Stomach smooth muscle (tissue), 2 donors: Measurements from ENCODE around the gene IRF4.

Source experiments
- H3K27ac ChIP-seq: one replicate; pipeline ENCODE4 v1.7.0; 2013; ENCODE audit warnings: mild to moderate bottlenecking, low read length, inconsistent platforms
- H3K27me3 ChIP-seq, 2 donors: one replicate each; pipeline ENCODE4 v1.7.0; 2013; ENCODE audit warnings: low read length in 2 of 2; ENCODE audit not compliant: insufficient read depth in 2 of 2, control insufficient read depth in 1 of 2
- H3K36me3 ChIP-seq, 2 donors: one replicate each; pipeline ENCODE4 v1.7.0; 2013; ENCODE audit warnings: low read length in 2 of 2; ENCODE audit not compliant: control insufficient read depth in 2 of 2, insufficient read depth in 2 of 2
- H3K4me1 ChIP-seq: one replicate; pipeline ENCODE4 v1.7.0; 2013; ENCODE audit warnings: low read length; ENCODE audit not compliant: control insufficient read depth, insufficient read depth
- H3K4me3 ChIP-seq, 2 donors: one replicate each; pipeline ENCODE4 v1.7.0; 2013; ENCODE audit warnings: low read length in 2 of 2
- H3K9ac ChIP-seq, 2 donors: one replicate each; pipeline ENCODE4 v1.7.0; 2013; ENCODE audit warnings: low read length in 2 of 2, mild to moderate bottlenecking in 1 of 2
- H3K9me3 ChIP-seq, 2 donors: one replicate each; pipeline ENCODE4 v1.7.0; 2013; ENCODE audit warnings: low read length in 2 of 2; ENCODE audit not compliant: control insufficient read depth in 2 of 2
- donor health status: healthy.
- donor health status: Pancreatic carcinoma.

IRF4 gene

GRCh38 chr6:428047-428603, 36.6 kb downstream of the IRF4 start:
- Histone ChIP-seq H3K4me3 (no peak overlapping the region), H3K9me3 (no peaks in the 10 kb centered on the region), H3K4me1 (peaks cover 4% of the 10 kb centered on the region), H3K27ac (no peak overlapping the region), H3K36me3 (no peaks in the 10 kb centered on the region), H3K9ac (no peak overlapping the region), H3K27me3 (peaks cover 0 to 3% of the 10 kb centered on the region in 2 donors)

- Histone ChIP-seq H3K9ac (no peak overlapping the region), H3K4me1 (no peaks in the 10 kb centered on the region), H3K27me3 (peaks cover 0 to 3% of the 10 kb centered on the region in 2 donors), H3K27ac (no peak overlapping the region), H3K9me3 (no peaks in the 10 kb centered on the region), H3K4me3 (no peak overlapping the region), H3K36me3 (no peaks in the 10 kb centered on the region)
Measured at GRCh38 chr6:429515-430121, 38.1 kb downstream of the IRF4 start.

DNA sequence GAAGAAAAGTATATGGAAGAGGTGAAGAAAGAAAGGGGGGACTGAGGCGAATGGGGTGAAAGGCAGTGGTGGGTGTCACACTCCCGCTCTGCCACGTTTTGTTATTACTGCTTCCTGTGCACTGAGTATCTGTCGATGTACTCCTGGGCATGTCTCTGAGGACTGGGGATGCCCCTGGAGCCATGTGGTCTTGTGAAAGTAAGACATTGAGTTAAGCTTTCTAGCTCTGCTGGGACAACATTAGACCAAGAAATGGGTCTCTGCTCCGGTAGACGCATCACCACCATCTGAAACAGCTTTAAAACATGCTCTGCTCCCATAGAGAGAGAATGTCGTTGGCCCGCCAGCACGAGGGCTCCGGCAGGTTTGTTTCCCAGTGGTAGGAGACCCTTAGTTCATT, 40.0 kb downstream of the IRF4 start:
- no peaks in the 10 kb centered on the region for H3K4me1 ChIP-seq
- H3K36me3 ChIP-seq: no peaks in the 10 kb centered on the region
- no peak overlapping the region for H3K27ac ChIP-seq

GRCh38 chr6:431986-432385, 40.4 kb downstream of the IRF4 start:
- H3K4me3 ChIP-seq: no peak overlapping the region
- no peaks in the 10 kb centered on the region for H3K4me1 ChIP-seq
- H3K27me3 ChIP-seq: peaks cover 0 to 3% of the 10 kb centered on the region in 2 donors
- no peaks in the 10 kb centered on the region for H3K9me3 ChIP-seq
- H3K27ac ChIP-seq: no peak overlapping the region
- H3K36me3 ChIP-seq: no peaks in the 10 kb centered on the region
- no peak overlapping the region for H3K9ac ChIP-seq

More for the DNA sequence above, 40.0 kb downstream of the IRF4 start:
- Histone ChIP-seq H3K4me3 (no peak overlapping the region), H3K9ac (no peak overlapping the region), H3K27me3 (peaks cover 0 to 3% of the 10 kb centered on the region in 2 donors), H3K9me3 (no peaks in the 10 kb centered on the region)

DNA sequence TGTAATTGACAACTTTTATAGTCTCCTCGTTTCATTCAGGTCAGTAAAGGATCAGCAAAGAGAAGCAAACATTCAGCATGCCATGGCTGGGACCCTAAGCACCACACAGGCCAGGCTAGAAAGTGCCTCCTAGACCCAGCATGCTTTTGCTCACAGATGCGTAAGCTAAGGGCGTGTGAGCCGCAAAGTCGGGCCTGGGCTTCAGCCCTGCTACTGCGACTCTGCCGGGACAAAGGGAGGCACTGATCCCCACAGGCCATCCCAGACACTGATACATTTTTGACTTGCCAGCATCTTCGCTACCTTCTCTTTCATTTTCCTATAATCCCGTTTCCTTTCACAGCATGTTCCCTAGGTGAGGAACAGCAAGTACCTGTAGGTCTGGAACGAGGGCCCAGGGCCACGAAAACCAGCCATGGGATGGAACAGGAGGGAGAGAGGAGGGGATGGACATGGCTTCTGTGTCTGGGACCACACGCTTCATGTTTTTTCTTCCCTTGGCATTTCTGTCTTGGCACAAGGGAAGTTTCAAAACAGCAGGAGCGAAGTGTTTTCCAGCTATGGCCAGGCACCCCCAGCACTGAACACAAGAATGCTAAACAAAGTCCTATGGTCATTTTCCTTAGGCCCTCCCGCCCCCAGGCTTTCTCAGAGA, 42.6 kb downstream of the IRF4 start:
- Histone ChIP-seq H3K9ac (no peak overlapping the region), H3K4me1 (no peaks in the 10 kb centered on the region), H3K36me3 (no peaks in the 10 kb centered on the region), H3K4me3 (no peak overlapping the region), H3K27me3 (no peaks in the 10 kb centered on the region), H3K9me3 (no peaks in the 10 kb centered on the region), H3K27ac (no peak overlapping the region)

GRCh38 chr6:435441-436307, 44.1 kb downstream of the IRF4 start:
- no peaks in the 10 kb centered on the region for H3K4me1 ChIP-seq
- H3K27me3 ChIP-seq: no peaks in the 10 kb centered on the region
- H3K4me3 ChIP-seq: no peak overlapping the region
- H3K36me3 ChIP-seq: no peaks in the 10 kb centered on the region
- H3K9ac ChIP-seq: no peak overlapping the region
- no peaks in the 10 kb centered on the region for H3K9me3 ChIP-seq
- H3K27ac ChIP-seq: no peak overlapping the region

GRCh38 chr6:436308-437036, 44.9 kb downstream of the IRF4 start:
- H3K27me3 ChIP-seq: no peaks in the 10 kb centered on the region
- H3K9ac ChIP-seq: no peak overlapping the region

DNA sequence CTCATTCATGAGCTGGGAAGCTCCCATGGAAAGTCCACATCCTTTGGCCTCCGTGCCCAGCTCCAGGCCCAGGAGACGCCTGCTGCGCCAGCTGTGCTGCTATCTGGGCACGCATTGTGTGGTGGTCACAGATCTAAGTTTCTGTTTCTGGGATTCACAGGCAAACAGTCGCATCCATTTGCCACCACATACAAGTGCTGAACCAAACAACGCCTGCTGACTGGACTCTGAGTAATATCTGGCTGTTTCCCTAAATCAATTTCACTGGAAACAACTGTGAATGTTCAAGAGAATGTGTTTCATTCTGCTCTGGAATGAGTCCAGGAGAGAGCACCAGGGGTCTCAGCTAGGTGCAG, 45.5 kb downstream of the IRF4 start:
- H3K4me3 ChIP-seq: no peak overlapping the region
- H3K27me3 ChIP-seq: no peaks in the 10 kb centered on the region
- no peaks in the 10 kb centered on the region for H3K9me3 ChIP-seq
- no peak overlapping the region for H3K27ac ChIP-seq
- no peaks in the 10 kb centered on the region for H3K4me1 ChIP-seq
- H3K36me3 ChIP-seq: no peaks in the 10 kb centered on the region
- no peak overlapping the region for H3K9ac ChIP-seq

More at GRCh38 chr6:436308-437036, 44.9 kb downstream of the IRF4 start:
- H3K27ac ChIP-seq: no peak overlapping the region
- no peaks in the 10 kb centered on the region for H3K36me3 ChIP-seq
- no peaks in the 10 kb centered on the region for H3K4me1 ChIP-seq
- no peak overlapping the region for H3K4me3 ChIP-seq
- no peaks in the 10 kb centered on the region for H3K9me3 ChIP-seq

DNA sequence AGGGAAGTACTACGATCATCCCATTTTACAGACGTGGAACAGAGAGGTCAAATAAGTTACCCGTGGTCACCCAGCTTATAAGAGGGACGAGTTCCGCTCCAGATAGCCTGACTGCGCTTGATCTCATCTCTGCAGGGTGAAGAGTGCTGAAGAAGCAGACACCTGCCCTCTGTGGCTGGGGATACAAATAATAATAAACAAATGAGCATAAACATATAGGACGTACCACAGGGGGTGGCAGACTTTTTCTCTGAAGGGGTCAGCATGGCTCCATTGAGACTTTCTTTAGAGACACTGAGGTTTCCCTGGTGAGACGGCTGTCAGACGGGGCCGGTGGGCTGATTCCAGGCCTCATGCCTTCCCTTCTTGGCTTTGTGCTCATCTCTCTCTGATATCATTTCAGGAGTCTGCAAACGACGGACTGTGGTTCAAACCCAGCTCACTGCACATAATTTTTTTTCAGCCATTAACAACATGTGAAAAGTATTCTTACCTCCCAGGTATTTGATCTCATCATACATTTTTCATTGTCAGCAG, 47.1 kb downstream of the IRF4 start:
- no peaks in the 10 kb centered on the region for H3K36me3 ChIP-seq
- H3K9ac ChIP-seq: no peak overlapping the region
- H3K4me3 ChIP-seq: no peak overlapping the region
- H3K4me1 ChIP-seq: no peaks in the 10 kb centered on the region
- H3K27ac ChIP-seq: no peak overlapping the region
- no peaks in the 10 kb centered on the region for H3K9me3 ChIP-seq
- peaks cover 0 to 2% of the 10 kb centered on the region in 2 donors for H3K27me3 ChIP-seq

DNA sequence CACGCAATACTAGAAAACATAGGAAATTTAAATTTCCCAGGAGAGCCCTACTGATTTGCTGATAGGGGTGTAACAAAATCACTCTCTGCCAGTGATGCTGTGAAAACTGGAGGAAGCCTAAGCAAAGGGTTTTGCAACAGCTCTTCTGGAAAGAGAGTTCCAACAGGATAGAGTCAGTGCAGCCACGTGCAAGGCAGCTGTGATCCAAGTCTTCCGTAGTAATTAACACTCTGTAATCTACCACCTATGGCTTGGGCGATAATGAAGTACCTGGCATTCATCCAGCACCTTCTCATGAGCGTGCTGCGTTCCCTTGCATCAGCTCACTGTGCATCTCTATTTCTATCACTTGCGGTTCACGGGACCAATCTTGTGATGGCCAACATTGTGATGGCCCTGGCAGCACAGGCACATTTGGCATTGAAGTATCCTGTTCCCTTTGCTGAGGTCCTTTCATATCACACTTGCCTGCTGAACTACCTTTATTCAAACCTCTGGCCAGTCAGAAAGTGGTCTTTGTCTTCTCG, 48.2 kb downstream of the IRF4 start:
- no peaks in the 10 kb centered on the region for H3K36me3 ChIP-seq
- no peak overlapping the region for H3K9ac ChIP-seq
- H3K27ac ChIP-seq: no peak overlapping the region
- no peaks in the 10 kb centered on the region for H3K9me3 ChIP-seq
- H3K4me3 ChIP-seq: no peak overlapping the region
- no peaks in the 10 kb centered on the region for H3K4me1 ChIP-seq
- peaks cover 0 to 3% of the 10 kb centered on the region in 2 donors for H3K27me3 ChIP-seq
